GM18858 (cell line): ENCODE data around the gene SLN.

Source experiments
- ATAC-seq: cut with Tn5 transposase; IDR thresholded peaks from one replicate; pipeline ENCODE4 v1.9.1; 2021; ENCODE audit not compliant: unreplicated experiment

The SLN gene

DNA sequence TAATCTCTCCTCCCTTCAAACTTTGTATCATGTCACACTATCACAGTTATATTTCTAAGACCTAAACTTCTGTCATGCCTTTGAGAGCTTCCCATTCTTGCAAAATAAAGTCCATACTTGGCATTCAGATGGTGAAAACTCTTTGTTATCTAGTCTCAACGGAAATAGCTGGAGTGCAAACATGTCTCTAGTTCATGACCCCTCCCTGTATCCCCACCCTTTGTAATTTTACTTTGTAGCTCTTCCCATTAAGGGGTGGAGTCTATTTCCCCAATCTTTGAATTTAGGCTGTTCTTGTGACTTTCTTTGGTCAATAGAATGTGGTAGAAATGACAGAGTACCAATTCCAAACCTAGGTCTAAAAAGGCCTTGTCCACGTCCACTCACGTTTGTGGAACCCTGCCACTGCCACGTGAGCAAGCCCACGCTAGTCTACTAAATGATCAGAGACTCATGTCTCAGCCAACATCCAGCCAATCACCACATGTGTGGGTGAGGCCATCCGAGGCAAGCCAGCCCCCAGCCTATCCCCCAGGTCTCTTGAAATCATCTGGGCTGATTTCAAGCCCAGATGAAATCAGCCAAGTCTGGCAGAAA is 23.4 kb downstream of the SLN start:
- no peak for ATAC-seq

DNA sequence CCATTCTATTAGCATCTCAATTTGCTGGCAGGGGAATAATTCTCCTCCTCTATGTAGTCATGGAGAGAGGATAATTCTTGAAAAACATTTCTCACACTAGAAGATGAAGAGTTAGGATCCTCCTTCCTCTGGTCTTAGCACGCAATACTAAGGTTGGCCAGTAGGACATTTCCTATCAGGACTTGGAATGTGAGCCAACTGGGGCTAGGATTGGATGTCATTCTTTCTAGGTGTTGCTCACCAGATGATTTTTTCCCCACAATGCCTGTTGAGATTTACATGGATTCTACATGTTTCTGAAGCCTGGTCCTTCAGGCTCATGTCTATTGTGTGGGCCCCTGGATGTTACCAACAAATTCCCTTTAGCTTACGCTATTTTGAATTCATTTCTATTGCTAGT is 28.0 kb downstream of the SLN start:
- no peak for ATAC-seq

DNA sequence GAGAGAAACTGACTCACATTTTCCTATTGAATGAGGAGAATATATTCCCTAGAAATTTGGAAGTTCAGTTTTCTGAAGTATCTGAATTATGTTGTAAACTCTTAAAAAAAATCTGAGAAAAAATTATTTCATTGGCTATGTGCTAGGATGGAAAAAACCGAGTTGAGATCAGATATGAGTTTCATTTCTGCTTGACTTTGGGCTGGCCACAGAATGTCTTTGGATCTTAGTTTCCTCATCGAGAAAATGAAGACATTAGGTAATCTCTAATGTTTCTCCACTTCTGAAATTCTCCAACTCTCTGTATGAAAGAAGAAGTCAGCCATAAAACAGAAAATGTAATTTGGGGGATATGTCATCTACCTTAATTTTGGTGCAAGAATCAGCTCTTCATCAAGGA is 28.8 kb downstream of the SLN start:
- ATAC-seq = no peak

DNA sequence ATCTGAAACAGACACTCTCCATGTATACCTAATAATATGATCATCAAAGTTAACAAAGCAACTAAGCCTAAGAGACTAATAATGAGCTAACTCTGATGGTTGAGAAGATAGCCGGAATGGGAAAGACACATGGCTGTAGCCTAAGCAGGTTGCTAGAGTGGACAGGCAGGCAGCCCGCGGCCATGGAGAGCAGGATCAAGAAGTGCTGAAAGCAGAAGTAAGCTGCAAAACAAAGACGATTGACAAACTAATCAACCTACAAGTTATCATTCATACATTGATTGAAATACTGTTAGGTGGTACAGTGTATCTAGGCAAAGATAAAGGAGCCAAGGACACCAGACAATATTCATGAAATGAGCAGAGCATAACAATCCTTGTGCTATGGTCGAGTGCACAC is 29.3 kb downstream of the SLN start:
- no peak for ATAC-seq

DNA sequence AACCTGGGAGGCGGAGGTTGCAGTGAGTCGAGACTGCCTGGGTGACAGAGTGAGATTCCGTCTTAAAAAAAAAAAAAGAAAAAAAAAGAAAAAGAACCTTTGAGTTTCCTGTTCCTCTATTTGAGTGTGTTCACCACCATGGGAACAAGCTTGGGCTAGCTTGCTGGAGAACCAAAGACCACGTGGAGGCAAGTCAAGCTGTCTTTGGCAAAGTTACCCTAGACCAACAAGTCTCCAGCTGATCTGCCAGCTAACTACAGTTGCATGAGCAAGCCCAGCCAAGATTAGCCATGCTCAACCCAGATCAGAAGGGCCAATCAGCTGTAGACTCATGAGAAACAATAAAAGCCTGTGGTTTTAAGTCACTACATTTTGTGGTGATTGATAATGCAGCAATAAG is 29.7 kb downstream of the SLN start:
- no peak for ATAC-seq

DNA sequence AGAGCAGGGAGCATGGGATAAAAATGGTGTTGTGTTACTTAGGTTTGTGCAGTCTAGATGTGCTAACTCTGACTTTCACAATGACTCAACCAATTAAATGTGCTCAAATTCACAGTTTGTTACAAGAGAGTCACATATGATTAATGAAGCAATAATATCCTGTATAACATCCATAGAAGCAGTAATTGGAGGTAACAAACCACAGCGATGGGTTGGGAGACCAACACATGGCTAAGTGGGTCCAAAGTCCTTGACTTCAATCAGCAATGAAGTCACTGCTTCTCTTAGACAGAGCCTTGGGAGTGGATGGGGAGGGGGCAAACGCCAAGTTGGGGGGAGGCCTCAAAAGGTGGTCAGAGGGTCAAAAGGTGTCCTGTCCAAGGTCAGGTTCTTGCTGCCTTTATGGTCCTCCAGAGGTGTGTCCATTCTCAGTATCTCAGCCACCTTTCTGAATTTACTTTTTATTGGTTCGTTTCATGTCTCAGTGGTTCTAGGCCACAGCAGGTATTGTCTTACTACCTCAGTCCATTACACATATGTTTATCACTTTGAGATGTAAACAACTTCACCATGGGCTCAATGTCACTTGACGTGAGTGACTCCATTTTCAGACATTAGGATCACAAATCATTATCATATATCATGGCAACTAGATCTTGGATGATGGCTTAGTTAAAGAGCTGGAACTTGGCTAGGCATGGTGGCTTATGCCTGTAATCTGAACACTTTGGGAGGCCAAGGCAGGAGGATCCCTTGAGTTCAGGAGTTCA is 32.4 kb downstream of the SLN start:
- no peak for ATAC-seq

DNA sequence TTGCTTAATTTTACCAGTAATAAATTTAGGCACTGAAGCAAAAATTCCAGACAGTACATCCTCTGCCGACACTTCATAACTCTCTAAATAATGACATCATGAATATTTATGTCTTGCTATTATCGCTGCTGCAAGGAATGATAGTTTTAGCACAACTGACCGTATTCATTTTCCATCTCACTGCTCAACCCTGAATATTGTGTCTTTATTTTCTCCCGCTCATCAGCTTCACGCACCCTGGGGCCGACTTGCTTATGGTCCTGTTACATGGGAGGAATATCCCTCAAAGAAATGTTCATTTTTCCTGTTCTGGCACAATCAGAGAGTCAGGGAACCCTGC is 33.3 kb downstream of the SLN start:
- ATAC-seq = no peak

DNA sequence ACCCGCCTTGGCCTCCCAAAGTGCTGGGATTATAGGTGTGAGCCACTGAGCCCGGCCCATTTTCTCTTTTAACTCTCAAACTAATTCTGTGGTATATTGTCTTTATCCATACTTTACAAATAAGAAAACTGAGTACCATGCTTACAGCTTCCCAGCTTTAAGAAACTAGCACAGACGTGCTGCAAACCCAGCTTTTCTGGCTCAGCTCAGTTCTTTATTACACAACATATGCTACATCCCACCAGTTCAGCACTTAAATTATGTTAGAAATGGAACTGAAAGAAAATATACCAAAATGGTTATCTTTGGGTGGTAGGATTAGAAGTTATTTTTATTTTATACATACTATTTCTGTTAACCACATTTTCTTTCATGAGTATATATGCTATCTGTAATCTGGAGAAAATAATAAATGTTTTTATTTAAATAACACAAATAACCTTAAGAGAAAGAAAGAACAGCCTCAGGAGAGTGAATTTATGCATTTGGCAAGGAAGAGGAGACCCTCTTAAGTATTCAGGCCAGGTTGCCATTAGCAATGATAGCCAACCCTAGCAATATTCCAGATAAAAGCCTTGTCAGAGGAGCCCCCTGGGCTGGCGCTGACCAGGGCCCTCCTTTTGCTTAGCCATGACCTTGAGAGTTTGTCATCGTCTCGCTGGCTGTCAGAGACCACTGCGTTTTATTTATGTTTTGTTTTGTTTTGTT is 33.8 kb downstream of the SLN start:
- no peak for ATAC-seq

DNA sequence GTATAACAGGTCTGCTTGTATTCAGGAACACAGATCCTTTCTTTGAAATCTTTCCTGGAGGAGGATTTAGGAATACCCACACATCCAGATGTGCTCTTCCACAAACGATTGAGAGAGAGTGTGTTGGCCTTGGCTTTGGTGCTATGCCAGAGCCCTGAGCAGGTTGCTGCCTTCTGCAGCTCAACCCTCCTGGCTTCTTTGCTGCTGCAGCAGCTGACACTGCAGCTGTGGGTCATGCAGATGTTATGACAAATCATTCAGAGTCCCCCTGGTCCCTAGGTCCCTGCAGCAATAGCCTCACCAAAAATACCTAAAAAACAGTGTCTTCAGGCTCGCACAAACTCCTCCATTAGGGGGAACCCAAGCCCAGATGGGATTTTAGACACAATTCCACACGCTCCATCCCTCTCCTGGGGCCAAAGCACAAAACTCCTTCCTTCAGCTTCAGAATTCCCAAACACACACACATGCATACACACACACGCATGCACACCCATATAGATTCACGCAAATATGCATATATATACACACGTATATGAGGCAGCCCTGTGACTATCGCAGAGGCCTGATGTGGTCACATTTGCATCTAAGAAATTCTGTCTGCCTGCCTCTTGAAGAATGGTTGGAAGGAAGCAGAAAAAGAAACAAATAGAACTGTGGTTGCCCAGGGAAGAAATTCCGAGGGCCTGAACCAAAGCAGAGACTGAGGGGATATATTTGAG is 35.4 kb downstream of the SLN start:
- no peak for ATAC-seq

DNA sequence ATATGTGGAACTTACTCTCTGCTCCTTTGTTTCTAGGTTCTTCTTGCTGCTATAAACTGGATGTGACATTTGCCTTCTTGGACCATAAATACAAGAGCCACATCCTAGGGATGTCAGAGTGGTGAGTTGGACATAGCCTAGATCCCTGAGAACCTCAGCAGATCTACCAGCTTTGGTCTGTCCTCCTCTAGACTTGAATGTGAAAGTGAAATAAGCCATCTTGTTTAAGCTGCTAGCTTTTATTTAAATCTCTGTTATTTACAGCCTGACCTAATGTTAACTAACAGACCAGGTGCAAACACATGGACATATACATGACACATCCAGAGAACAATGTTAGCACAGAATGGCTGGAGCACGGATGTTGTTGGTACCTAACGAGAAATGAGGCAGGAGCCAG is 36.0 kb downstream of the SLN start:
- ATAC-seq = no peak

DNA sequence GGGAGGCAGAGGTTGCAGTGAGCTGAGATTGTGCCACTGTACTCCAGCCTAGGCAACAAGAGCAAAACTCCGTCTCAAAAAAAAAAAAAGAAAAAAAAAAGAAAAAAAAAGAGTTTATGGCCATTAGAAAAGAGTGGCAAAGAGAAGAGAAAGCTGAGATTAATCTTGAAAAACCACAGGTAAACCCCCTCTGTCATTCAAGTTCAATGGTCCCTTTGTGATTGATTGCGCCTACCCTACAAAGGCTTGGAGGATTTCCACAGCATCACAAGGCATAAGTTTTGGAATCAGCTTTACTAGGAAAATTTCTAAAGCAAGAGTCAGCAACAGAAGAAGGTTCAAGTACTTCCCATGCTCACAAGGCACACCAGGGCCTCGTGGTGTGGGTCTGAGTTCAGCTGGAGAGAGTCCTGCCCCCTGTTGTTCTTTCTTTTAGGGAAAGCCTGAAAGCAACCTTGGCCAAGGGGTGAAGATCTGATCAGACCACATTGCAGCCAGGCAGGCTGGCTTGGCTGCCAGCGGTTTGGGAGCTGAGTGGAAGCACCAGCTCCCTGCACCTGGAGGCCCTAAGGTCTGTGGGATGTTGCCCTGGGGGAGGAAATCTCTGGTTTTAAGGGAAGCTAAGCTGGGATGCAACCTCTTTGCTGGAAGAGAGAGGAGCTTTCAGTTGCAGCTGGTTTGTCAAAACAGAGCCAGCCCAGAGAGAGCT is 41.8 kb downstream of the SLN start:
- ATAC-seq = no peak

DNA sequence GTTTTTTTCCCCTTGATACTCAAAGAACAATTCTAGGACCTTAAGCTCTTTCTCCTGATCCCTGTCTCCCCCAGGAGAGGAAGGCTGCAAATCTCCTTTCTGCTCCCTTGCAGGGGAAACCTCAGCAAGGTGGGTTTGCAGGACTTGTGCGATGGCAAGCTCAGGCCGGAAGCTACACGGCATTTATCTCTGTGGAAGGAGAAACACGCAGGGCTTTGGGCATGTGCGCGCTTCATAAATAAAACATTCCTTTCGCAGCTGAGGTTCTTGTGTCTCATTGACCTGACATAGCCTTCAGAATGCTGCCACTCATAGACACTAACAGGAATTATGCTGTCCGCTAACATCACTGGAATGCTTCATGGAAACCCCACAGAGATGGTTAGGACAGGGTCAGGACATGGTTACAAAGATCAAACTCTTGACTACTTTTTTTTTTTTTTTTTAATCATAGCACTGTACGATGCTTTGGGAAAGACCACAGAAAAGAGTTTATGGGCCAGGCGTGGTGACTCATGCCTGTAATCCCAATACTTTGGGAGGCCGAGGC is 42.6 kb downstream of the SLN start:
- ATAC-seq = no peak

DNA sequence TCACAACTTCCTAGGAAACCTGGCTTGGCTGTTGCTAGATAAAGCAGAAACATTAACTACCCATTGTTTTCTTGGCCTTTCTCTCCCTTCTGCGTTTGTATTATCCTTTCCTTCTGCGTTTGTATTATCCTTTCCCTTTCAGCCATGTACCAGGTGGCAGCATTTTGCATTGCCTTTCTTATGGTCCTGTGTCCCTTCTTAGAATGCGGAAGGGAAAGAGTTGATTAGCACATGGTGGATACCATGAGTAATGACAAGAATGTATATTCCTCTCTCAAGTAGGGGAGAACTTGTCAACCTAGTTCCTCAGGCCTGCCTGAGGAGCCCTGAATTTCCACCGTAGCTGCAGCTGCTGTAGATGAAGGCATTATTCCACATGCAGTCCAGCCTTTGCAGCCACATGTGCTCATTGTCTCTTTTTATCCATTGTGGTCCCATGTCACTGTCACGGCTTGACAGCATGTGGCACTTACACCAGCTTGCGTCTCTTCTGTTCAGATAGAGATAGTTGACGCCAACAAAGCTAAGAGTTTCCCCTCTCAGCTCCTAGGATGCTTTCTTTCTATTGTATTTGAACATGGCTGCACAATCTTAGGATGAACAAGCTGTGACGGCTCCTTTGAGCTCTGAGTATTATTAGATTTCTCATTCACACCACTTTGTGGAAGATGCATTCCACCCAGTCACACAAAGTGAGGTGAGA is 44.8 kb downstream of the SLN start:
- no peak for ATAC-seq

DNA sequence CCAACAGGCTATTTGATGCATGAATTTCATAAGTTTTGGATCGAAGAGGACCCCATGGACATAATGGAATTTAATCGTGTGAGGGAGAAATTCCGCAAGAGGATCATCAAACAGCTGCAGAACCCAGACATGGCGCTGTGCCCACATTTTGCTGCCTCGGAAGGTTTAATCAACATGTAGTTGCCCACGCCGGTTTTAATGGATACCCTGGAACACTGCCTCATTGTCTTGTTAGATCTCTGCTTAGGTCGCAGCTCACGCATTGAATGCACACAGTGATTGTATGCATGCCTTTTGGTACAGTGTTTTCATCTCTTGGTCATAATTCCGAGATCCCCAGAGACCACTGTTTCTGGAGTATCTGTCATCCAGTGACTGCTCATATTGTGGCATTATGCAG is 46.8 kb downstream of the SLN start:
- no peak for ATAC-seq

DNA sequence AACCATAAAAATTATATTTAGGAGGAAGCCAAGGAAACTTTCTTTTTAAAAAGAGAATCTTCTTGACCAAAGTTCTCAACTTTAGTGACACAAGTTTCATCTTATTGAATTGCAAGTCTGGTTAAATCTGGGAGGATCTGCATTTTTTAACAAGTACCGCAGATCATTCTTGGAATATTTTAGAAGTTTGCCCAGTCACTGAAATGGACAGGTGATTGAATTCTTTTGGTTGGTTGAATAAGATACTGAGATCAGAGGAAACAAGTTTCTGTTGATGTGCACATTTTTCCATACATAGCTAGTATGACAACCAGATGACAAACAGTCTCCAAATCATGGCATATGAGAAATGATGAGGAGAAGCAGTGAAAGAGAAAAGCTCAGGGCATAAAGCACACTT is 50.2 kb downstream of the SLN start:
- no peak for ATAC-seq

DNA sequence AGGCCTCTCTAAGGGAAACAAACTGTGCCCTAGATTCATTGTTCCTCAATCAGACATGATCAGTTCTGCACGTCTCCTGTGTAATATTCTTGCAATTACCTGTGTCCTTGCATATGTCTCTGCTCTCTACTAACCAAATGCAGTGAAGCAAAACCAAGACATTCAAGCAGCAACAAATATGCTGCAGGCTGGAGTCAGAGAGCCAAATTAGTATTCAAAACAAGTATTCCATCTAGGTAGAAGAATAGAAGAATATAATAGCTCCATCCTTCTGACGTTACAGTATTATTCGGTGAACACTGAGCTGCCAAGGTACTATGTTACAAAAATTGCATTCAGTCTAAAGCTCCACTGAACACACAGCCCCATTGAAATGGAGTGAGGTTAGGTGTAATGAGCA is 51.8 kb downstream of the SLN start:
- no peak for ATAC-seq

DNA sequence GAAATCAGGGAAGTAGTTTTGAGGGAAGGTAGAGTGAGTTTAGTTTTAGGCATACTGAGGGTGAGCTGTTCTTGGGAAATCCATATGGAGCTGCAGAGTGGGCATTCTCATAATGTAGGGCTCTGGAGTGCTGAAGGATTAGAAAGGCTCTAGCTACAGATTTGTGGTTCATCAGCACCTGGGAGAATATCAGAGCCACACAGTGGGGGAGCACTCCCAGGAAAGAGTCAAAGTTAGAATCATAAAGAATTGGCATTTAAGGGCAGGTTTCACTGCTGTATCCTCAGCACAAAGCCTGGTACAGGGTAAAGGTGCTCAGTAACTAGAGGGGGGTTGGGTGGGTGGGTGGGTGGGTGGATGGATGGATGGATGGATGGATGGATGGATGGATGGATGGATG is 52.5 kb downstream of the SLN start:
- ATAC-seq = no peak
